ENCODE results near the gene THSD4. TPM values are rescaled to one million over a fixed set of nuclear protein-coding genes. Genes with fewer than 3 reads are reported as not detected.

The THSD4 gene
- total and polyA plus RNA-seq, 8 donors: 15.7 to 43.3 (median 19.1) TPM

GRCh38 chr15:71250936-71251583, 135.8 kb downstream of the THSD4 start:
- intact Hi-C loops (cut with DNase I): no loop called here
- H3K36me3 ChIP-seq: no peaks in the 10 kb centered on the region
- DNase-seq: no peak
- no peaks in the 10 kb centered on the region for H3K9me3 ChIP-seq
- H3K27me3 ChIP-seq: no peaks in the 10 kb centered on the region
- H3K4me3 ChIP-seq: no peak overlapping the region
- TF ChIP-seq CTCF (IDR thresholded peaks at IDR 0.05): no peak
- ATAC-seq: no peak
- H3K27ac ChIP-seq: no peak overlapping the region
- H3K4me1 ChIP-seq: no peaks in the 10 kb centered on the region

DNA sequence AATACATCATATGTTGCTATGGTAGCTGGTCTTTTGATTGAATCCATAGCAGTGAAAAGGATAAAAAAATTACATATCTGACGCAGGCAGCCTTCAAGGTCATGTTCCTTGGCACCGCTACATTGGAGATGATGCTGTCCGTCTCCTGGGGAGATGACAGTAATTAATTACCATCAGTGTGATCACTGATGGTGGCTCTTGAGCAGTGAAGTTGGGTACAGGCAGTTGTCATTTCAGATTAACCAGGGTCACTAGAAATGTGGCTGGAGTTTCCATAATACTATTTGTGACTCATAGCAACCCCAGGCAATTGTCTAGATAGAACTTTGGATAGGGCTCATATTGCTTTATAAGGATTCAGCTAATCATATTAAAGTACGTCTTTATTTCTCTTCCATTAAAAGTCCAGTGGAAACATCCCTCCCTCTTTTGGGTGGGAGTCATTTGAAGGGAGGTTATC, 136.3 kb downstream of the THSD4 start:
- no peak for TF ChIP-seq CTCF (IDR thresholded peaks at IDR 0.05)
- no peaks in the 10 kb centered on the region for H3K4me1 ChIP-seq
- H3K4me3 ChIP-seq: no peak overlapping the region
- H3K9me3 ChIP-seq: no peaks in the 10 kb centered on the region
- intact Hi-C loops (cut with DNase I): no loop called here
- H3K36me3 ChIP-seq: no peaks in the 10 kb centered on the region
- no peak for ATAC-seq
- no peak overlapping the region for H3K27ac ChIP-seq
- no peak for DNase-seq
- H3K27me3 ChIP-seq: no peaks in the 10 kb centered on the region

DNA sequence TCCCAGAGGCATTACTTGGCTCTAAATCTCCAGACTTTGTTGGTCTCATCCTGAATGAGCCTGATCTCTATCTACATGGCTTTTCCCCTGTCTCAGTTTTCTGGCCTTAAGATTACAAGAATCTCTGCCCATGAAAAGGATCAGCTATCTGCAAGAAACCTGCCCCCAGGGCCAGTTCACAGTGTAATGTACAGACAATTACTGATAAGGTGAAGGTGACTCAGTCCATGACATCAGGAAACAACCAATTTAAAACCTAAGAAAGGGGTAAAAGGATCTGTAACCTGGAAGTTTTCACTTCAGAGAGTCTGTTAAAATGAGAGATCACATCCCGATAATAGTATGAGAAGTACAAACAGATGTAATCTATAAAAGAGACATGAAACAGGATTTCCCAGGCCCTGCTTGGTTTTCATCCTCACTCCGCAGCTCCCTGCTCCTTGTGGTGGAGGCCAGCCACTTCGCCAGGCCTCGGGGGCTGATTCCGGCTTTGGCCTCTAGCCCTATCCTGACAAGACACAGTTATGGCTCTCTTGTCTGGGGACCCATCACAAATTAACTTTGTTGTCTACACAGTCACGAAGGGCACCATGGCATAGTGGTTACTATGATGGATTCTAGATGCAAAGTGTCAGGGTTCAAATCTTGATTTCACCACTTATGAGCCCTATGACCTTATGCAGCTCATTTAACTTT, 136.9 kb downstream of the THSD4 start:
- Histone ChIP-seq H3K4me3 (no peak overlapping the region), H3K4me1 (no peaks in the 10 kb centered on the region), H3K27ac (no peak overlapping the region), H3K27me3 (no peaks in the 10 kb centered on the region), H3K9me3 (no peaks in the 10 kb centered on the region), H3K36me3 (no peaks in the 10 kb centered on the region)
- no peak for TF ChIP-seq CTCF (IDR thresholded peaks at IDR 0.05)
- DNase-seq: no peak
- ATAC-seq: peak; percentile 23
- intact Hi-C loops (cut with DNase I): no loop called here

- TF ChIP-seq CTCF (IDR thresholded peaks at IDR 0.05): no peak
- Histone ChIP-seq H3K27ac (no peak overlapping the region), H3K36me3 (no peaks in the 10 kb centered on the region), H3K9me3 (no peaks in the 10 kb centered on the region), H3K27me3 (no peaks in the 10 kb centered on the region), H3K4me1 (no peaks in the 10 kb centered on the region), H3K4me3 (no peak overlapping the region)
- intact Hi-C loops (cut with DNase I): no loop called here
- DNase-seq: no peak
- ATAC-seq: no peak
These were observed 137.4 kb downstream of the THSD4 start for GRCh38 chr15:71252740-71253047.

GRCh38 chr15:71254491-71254890, 139.2 kb downstream of the THSD4 start:
- no peaks in the 10 kb centered on the region for H3K9me3 ChIP-seq
- no peak overlapping the region for H3K4me3 ChIP-seq
- H3K27me3 ChIP-seq: no peaks in the 10 kb centered on the region
- TF ChIP-seq CTCF (IDR thresholded peaks at IDR 0.05): no peak
- ATAC-seq (no peak), DNase-seq (no peak)
- intact Hi-C loops (cut with DNase I): no loop called here
- no peak overlapping the region for H3K27ac ChIP-seq
- H3K4me1 ChIP-seq: no peaks in the 10 kb centered on the region
- peaks cover 0 to 3% of the 10 kb centered on the region in 2 donors for H3K36me3 ChIP-seq
